NCI-H2196 (cell line): ENCODE data around the gene SCN5A.

Source experiments
- DNase-seq: peaks from one replicate; lab custom pipeline; 2025; ENCODE audit not compliant: unreplicated experiment; lab: John Stamatoyannopoulos, UW

The SCN5A gene

GRCh38 chr3:38562467-38562925 is 87.0 kb downstream of the SCN5A start:
- DNase-seq = no peak

GRCh38 chr3:38561746-38562466 is 87.6 kb downstream of the SCN5A start:
- DNase-seq = no peak

GRCh38 chr3:38560996-38561717 is 88.3 kb downstream of the SCN5A start:
- no peak for DNase-seq

DNA sequence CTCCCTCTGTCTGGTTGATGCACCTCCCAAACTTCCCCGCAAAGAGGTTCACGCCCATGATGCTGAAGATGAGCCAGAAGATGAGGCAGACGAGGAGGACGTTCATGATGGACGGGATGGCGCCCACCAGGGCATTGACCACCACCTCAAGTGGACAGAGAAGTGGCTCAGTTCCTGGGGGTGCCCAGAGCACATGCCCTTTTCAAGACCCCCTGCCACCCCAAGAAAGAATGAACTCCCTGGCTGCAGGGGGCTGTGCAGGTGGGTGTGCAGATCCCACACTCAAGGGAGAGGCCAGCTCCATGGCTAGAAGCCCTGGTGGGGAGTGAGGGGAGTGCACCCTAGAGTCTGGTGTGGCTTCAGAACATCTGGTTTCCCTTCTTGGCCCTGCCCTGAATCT is 89.2 kb downstream of the SCN5A start:
- DNase-seq = no peak

DNA sequence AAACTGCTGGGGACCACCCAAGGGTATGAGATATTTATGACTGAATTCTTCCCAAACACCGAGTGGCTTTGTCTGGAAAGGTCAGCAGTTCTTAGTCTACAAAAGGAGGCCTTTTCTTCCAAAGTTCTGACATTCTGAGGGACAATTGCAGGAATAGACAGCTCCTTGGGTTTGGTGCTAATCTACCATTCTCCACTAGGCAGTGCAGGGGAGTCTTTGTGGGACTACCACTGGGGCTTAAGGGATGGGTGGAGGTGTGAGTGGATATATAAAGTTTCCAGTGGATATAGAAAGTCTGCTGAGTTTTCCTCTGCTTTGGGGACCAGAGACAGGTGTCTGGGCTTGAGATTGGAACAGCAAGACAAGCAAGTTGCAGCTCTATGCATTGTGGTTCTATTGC is 90.6 kb downstream of the SCN5A start:
- no peak for DNase-seq

GRCh38 chr3:38556640-38557358 is 92.7 kb downstream of the SCN5A start:
- DNase-seq = no peak

GRCh38 chr3:38555926-38556325 is 93.6 kb downstream of the SCN5A start:
- DNase-seq = no peak

DNA sequence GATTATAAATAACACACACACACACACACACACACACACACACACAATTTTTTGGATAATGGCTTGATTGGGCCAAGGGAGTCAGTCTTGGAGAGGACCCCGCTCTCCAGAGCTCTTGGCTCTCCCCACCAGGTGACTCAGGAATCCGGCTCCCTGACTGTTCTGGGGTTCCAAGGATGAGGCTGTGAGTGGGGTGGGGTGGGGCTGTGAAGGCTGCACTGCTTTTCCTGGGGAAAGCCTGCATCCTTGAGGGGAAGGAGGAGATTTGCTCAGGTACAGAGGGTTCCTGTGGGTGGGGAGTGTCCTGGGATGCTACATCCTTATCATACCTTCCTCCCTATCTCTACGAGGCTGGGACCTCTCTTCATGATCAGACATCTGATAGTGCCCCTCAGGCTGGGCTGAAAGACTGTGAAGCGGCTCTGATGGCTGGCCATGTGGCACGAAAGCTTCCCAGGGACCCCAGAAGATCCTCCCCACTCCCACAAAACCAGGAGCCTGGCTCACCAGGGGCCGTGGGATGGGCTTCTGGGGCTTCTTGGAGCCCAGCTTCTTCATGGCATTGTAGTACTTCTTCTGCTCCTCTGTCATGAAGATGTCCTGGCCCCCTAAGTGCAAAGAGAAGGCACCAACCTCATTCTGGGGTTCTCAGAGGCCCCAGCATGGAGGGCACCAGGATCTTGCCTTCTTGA is 94.2 kb downstream of the SCN5A start:
- DNase-seq = no peak

- no peak for DNase-seq
Observed at GRCh38 chr3:38554127-38554827, 95.2 kb downstream of the SCN5A start.

- DNase-seq = no peak
Observed at GRCh38 chr3:38553071-38553470, 96.4 kb downstream of the SCN5A start.

GRCh38 chr3:38552364-38552763 is 97.1 kb downstream of the SCN5A start:
- DNase-seq = no peak

- DNase-seq = no peak
Observed at GRCh38 chr3:38551026-38551832, 98.3 kb downstream of the SCN5A start.

- no peak for DNase-seq
Observed at GRCh38 chr3:38549957-38550840, 99.3 kb downstream of the SCN5A start.

GRCh38 chr3:38549486-38549885 is 100.0 kb downstream of the SCN5A start:
- no peak for DNase-seq

- DNase-seq = no peak
Observed at GRCh38 chr3:38549082-38549481, 100.4 kb downstream of the SCN5A start.

- no peak for DNase-seq
Observed at GRCh38 chr3:38548154-38548931, 101.1 kb downstream of the SCN5A start.

- DNase-seq = no peak
Observed at GRCh38 chr3:38545983-38546382, 103.5 kb downstream of the SCN5A start.

DNA sequence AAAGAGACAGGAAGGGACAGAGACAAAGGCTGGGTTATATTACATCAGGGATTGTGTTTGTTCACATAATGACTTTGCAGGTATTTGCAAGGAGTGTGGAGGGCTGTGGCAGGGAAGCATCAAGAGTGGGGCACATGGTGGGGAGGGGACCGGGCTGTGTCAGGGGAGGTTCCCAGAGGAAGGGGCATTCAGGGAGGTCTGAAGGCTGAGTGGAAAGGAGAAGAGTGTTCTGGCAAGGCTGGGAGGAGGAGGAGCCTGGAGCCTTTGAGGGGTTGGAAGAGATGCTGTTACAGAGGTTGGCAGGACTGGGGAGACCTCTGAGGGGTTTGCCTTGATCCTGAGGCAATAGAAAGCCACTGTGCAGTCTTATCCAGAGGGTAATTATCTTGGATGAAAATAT is 103.9 kb downstream of the SCN5A start:
- no peak for DNase-seq
